Smooth muscle cell (in vitro differentiated cells): Measurements from ENCODE around the gene GABARAPL1. TPM values are rescaled to one million over a fixed set of nuclear protein-coding genes. Genes with fewer than 3 reads are reported as not detected.

ENCODE experiments used
- DNase-seq: peaks from one replicate; lab custom pipeline; 2025; ENCODE audit not compliant: unreplicated experiment; lab: John Stamatoyannopoulos, UW
- H2AFZ ChIP-seq: fragments of 200-600 bp; sonication (generic); 2 replicates; pipeline ENCODE4 v1.6.0; 2016; ENCODE audit warnings: antibody characterized with exemption, low read depth, mild to moderate bottlenecking
- H3F3A ChIP-seq: fragments of 200-600 bp; sonication (generic); 2 replicates; pipeline ENCODE4 v1.6.0; 2017; ENCODE audit warnings: antibody characterized with exemption, low read depth
- H3K27ac ChIP-seq: fragments of 200-600 bp; sonication (generic); 2 replicates; pipeline ENCODE4 v1.5.1; 2016; ENCODE audit warnings: low read depth, mild to moderate bottlenecking
- H3K27me3 ChIP-seq: fragments of 200-600 bp; sonication (generic); 2 replicates; pipeline ENCODE4 v1.6.1; 2016; ENCODE audit warnings: low read depth, mild to moderate bottlenecking
- H3K36me3 ChIP-seq: fragments of 200-600 bp; sonication (generic); 2 replicates; pipeline ENCODE4 v1.5.1; 2016; ENCODE audit warnings: low read depth
- H3K4me1 ChIP-seq: fragments of 200-600 bp; sonication (generic); 2 replicates; pipeline ENCODE4 v1.5.1; 2016; ENCODE audit warnings: low read depth
- H3K4me2 ChIP-seq: fragments of 200-600 bp; sonication (generic); 2 replicates; pipeline ENCODE4 v1.6.0; 2016; ENCODE audit warnings: mild to moderate bottlenecking
- H3K4me3 ChIP-seq: fragments of 200-600 bp; sonication (generic); 2 replicates; pipeline ENCODE4 v1.5.1; 2016; ENCODE audit warnings: mild to moderate bottlenecking
- H3K79me2 ChIP-seq: fragments of 200-600 bp; sonication (generic); 2 replicates; pipeline ENCODE4 v1.6.0; 2016; ENCODE audit warnings: low read depth, mild to moderate bottlenecking
- H3K9ac ChIP-seq: fragments of 200-600 bp; sonication (generic); 2 replicates; pipeline ENCODE4 v1.6.0; 2016; ENCODE audit warnings: low read depth
- H3K9me3 ChIP-seq: fragments of 200-600 bp; sonication (generic); replicated peaks from 2 replicates; pipeline ENCODE4 v1.5.1; 2016; ENCODE audit warnings: low read depth
- H4K20me1 ChIP-seq: fragments of 200-600 bp; sonication (generic); 2 replicates; pipeline ENCODE4 v1.6.0; 2016; ENCODE audit warnings: low read depth
- CTCF ChIP-seq: fragments of 200-600 bp; sonication (generic); IDR thresholded peaks from 2 replicates; pipeline ENCODE4 v1.5.1; 2017; ENCODE audit warnings: borderline replicate concordance, mild to moderate bottlenecking, antibody characterized with exemption; ENCODE audit not compliant: insufficient read depth, poor library complexity, severe bottlenecking
- WGBS: methylation state at CpG from one replicate; pipeline ENCODE4 v1.1.7; 2016; ENCODE audit warnings: low lambda C conversion rate; 5-methylcytosine and 5-hydroxymethylcytosine counted together
- polyA plus RNA-seq: library from polyadenylated mRNA; unstranded; fragments of >200 nt; fragmentation: Nextera tagmentation; extraction: Ambion mirVana; gene quantifications from 2 replicates; pipeline ENCODE4 v1.2.1, GENCODE V29; 2016
- total RNA-seq: library from RNA; depleted of rRNA; stranded (reverse); fragments of >200 nt; gene quantifications from 2 replicates; pipeline ENCODE4 v1.2.3, GENCODE V29; 2014

Gene GABARAPL1
- total and polyA plus RNA-seq, 2 experiments from 2014 or later = 83.4 to 90.0 TPM

GRCh38 chr12:10211101-10211939 lies 1.4 kb upstream of the GABARAPL1 start:
- no peaks in the 10 kb centered on the region for H3K36me3 ChIP-seq
- no peak overlapping the region for H3K4me3 ChIP-seq
- no peak overlapping the region for H3K4me2 ChIP-seq
- peak overlapping the region; percentile 100 for H3K27ac ChIP-seq
- H4K20me1 ChIP-seq = peaks cover 22% of the 10 kb centered on the region
- H3F3A ChIP-seq = peaks cover 8% of the 10 kb centered on the region
- peaks cover 23% of the 10 kb centered on the region for H3K79me2 ChIP-seq
- H3K9ac ChIP-seq = no peak overlapping the region
- peaks cover 9% of the 10 kb centered on the region for H3K4me1 ChIP-seq
- H3K9me3 ChIP-seq = no peaks in the 10 kb centered on the region
- WGBS = 95% methylated on average over 25 of the region's 25 CpGs
- DNase-seq = no peak
- no peak for TF ChIP-seq CTCF
- peaks cover 2% of the 10 kb centered on the region for H3K27me3 ChIP-seq
- no peak overlapping the region for H2AFZ ChIP-seq

GRCh38 chr12:10211940-10212738 lies 538 bp upstream of the GABARAPL1 start:
- H2AFZ ChIP-seq = no peak overlapping the region
- TF ChIP-seq CTCF = no peak

GRCh38 chr12:10213168-10214135 lies 775 bp downstream of the GABARAPL1 start:
- H3K4me2 ChIP-seq = peak overlapping the region; percentile 95
- DNase-seq = peak; percentile 65
- H3K9me3 ChIP-seq = no peaks in the 10 kb centered on the region
- H2AFZ ChIP-seq = no peak overlapping the region
- H4K20me1 ChIP-seq = peaks cover 42% of the 10 kb centered on the region
- H3F3A ChIP-seq = peaks cover 16% of the 10 kb centered on the region
- under 1% methylated on average over 46 of the region's 47 CpGs for WGBS
- no peaks in the 10 kb centered on the region for H3K36me3 ChIP-seq
- TF ChIP-seq CTCF = no peak
- H3K4me1 ChIP-seq = peaks cover 9% of the 10 kb centered on the region
- H3K79me2 ChIP-seq = peaks cover 42% of the 10 kb centered on the region
- peaks cover 2% of the 10 kb centered on the region for H3K27me3 ChIP-seq
- peak overlapping the region; percentile 100 for H3K27ac ChIP-seq
- H3K4me3 ChIP-seq = peak overlapping the region; percentile 99
- peak overlapping the region; percentile 100 for H3K9ac ChIP-seq

More at GRCh38 chr12:10211940-10212738, 538 bp upstream of the GABARAPL1 start:
- Histone ChIP-seq H3K4me2 (peak overlapping the region; percentile 95), H3K9ac (peak overlapping the region; percentile 100), H3K9me3 (no peaks in the 10 kb centered on the region), H4K20me1 (peaks cover 29% of the 10 kb centered on the region), H3K4me3 (peak overlapping the region; percentile 99), H3K27me3 (peaks cover 2% of the 10 kb centered on the region), H3K36me3 (no peaks in the 10 kb centered on the region), H3F3A (peaks cover 9% of the 10 kb centered on the region), H3K79me2 (peaks cover 31% of the 10 kb centered on the region), H3K27ac (peak overlapping the region; percentile 100), H3K4me1 (peaks cover 9% of the 10 kb centered on the region)
- peak; percentile 75 for DNase-seq
- WGBS = 36% methylated on average over 38 of the region's 40 CpGs
